ENCODE data around the gene HLA-DMB.

DNA sequence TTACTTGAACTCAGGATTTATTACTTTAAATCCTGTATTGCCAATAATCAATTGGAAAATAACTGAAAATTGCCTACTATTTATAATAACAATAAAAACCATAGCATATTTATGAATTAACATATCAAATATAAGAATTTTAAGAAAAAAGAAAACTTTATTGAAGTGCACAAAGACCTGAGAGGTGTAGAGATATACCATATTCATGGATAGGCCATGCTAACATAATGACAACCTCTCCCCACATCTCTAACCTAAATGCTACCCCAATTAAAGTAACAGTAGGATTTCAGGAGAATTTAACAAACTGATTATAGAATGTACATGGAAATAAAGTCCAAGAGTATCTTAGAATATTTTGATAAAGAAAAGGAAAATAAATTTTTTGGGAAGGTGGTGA is 5.1 kb upstream of the HLA-DMB start:
- TF ChIP-seq, protein P1, sequence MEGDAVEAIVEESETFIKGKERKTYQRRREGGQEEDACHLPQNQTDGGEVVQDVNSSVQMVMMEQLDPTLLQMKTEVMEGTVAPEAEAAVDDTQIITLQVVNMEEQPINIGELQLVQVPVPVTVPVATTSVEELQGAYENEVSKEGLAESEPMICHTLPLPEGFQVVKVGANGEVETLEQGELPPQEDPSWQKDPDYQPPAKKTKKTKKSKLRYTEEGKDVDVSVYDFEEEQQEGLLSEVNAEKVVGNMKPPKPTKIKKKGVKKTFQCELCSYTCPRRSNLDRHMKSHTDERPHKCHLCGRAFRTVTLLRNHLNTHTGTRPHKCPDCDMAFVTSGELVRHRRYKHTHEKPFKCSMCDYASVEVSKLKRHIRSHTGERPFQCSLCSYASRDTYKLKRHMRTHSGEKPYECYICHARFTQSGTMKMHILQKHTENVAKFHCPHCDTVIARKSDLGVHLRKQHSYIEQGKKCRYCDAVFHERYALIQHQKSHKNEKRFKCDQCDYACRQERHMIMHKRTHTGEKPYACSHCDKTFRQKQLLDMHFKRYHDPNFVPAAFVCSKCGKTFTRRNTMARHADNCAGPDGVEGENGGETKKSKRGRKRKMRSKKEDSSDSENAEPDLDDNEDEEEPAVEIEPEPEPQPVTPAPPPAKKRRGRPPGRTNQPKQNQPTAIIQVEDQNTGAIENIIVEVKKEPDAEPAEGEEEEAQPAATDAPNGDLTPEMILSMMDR (conservative IDR thresholded peaks at IDR 0.05 in 1 of 2, IDR thresholded peaks at IDR 0.05 in 1 of 2; ENCODE audit: low read depth in 1 of 2, low read length in 2 of 2) = no peak
- TF ChIP-seq EZH2 (IDR thresholded peaks at IDR 0.05; ENCODE audit: low read length, missing control alignments) = no peak

Data from fibroblast of lung (primary cell).